Peyer's patch (tissue), 4 donors: ENCODE results near the gene PTPN2.

Experiments
- POLR2A ChIP-seq, 2 donors: fragments of 450-650 bp; IDR thresholded peaks; one replicate each; pipeline ENCODE4 v1.5.1; 2017; ENCODE audit warnings: antibody characterized with exemption in 2 of 2, mild to moderate bottlenecking in 2 of 2, moderate library complexity in 2 of 2
- TF ChIP-seq, protein P1 (sequence below), 6 experiments: fragments of 450-650 bp in 4 of 6; fragments of 200-600 bp in 2 of 6; sonication (generic) in 1 of 6; IDR thresholded peaks; one replicate each; pipeline ENCODE4 v1.5.1; 2017 to 2019; ENCODE audit warnings: antibody characterized with exemption in 6 of 6, mild to moderate bottlenecking in 3 of 6, moderate library complexity in 1 of 6

DNA sequence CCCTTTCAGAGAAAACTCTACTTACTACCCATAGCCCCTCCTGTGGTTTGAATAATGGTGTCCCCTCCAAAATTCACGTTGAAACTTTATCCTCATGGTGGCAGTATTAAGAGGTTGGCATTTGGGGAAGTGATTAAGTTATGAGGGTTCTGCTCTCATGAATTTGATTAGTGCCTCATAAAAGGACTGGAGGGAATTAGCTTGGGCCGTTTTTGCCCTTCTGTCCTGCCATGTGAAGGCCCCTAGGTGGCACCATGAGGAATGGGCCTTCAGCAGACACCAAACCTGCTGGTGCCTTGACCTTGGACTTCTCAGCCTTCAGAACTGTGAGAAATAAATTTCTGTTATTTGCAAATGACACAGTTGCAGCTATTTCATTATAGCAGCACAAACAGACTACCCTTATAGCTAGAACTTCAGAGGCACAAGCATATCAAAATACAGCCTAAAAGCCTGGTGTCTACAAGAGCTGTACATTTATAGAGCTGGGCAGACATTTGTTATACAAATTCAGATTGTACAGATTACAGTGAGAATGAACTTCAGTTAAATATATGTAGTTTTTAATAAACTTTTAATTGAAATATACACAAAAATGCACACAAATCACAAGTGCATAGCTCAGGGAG lies 2.6 kb upstream of the PTPN2 start:
- TF ChIP-seq, protein P1, sequence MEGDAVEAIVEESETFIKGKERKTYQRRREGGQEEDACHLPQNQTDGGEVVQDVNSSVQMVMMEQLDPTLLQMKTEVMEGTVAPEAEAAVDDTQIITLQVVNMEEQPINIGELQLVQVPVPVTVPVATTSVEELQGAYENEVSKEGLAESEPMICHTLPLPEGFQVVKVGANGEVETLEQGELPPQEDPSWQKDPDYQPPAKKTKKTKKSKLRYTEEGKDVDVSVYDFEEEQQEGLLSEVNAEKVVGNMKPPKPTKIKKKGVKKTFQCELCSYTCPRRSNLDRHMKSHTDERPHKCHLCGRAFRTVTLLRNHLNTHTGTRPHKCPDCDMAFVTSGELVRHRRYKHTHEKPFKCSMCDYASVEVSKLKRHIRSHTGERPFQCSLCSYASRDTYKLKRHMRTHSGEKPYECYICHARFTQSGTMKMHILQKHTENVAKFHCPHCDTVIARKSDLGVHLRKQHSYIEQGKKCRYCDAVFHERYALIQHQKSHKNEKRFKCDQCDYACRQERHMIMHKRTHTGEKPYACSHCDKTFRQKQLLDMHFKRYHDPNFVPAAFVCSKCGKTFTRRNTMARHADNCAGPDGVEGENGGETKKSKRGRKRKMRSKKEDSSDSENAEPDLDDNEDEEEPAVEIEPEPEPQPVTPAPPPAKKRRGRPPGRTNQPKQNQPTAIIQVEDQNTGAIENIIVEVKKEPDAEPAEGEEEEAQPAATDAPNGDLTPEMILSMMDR (IDR thresholded peaks at IDR 0.05) = peak in 3 of 6 experiments; percentile 21 to 41 (median 25)
- no peak for TF ChIP-seq POLR2A (IDR thresholded peaks at IDR 0.05)
